Measurements from ENCODE around the gene NOC3L.
"Not testable (repeated sequence)": the region's sequence is repeated elsewhere in the genome, so short reads cannot be mapped to it uniquely, and the experiment has no call there.

The NOC3L gene

GRCh38 chr10:94358480-94358879, 4.3 kb downstream of the NOC3L start:
- DNase-seq, result no peak

- DNase-seq, result no peak
Observed at GRCh38 chr10:94357193-94357592, 5.5 kb downstream of the NOC3L start.

GRCh38 chr10:94355841-94356240, 6.9 kb downstream of the NOC3L start:
- DNase-seq, result no peak

GRCh38 chr10:94353336-94353735, 9.4 kb downstream of the NOC3L start:
- no peak for DNase-seq

GRCh38 chr10:94351089-94351488, 11.7 kb downstream of the NOC3L start:
- DNase-seq, result no peak

GRCh38 chr10:94350500-94350899, 12.2 kb downstream of the NOC3L start:
- not testable (repeated sequence) for DNase-seq

- DNase-seq, result no peak
Observed at GRCh38 chr10:94349327-94349726, 13.4 kb downstream of the NOC3L start.

- no peak for DNase-seq
Observed at GRCh38 chr10:94344522-94345122, 18.1 kb downstream of the NOC3L start.

GRCh38 chr10:94343151-94343550, 19.6 kb downstream of the NOC3L start:
- no peak for DNase-seq

GRCh38 chr10:94334857-94335256, 27.9 kb downstream of the NOC3L start:
- no peak for DNase-seq

GRCh38 chr10:94333051-94333450, 29.7 kb downstream of the NOC3L start:
- DNase-seq, result no peak

- DNase-seq, result no peak
Observed at GRCh38 chr10:94328613-94329012, 34.1 kb downstream of the NOC3L start.

- DNase-seq, result no peak
Observed at GRCh38 chr10:94327649-94328048, 35.1 kb downstream of the NOC3L start.

- DNase-seq, result no peak
Observed at GRCh38 chr10:94324609-94325233, 38.0 kb downstream of the NOC3L start.

GRCh38 chr10:94320285-94320914, 42.3 kb downstream of the NOC3L start:
- peak; percentile 27 for DNase-seq

GRCh38 chr10:94316560-94316959, 46.2 kb downstream of the NOC3L start:
- DNase-seq, result no peak

- DNase-seq, result no peak
Observed at GRCh38 chr10:94315975-94316464, 46.7 kb downstream of the NOC3L start.

GRCh38 chr10:94315024-94315451, 47.7 kb downstream of the NOC3L start:
- DNase-seq, result no peak

- DNase-seq, result no peak
Observed at GRCh38 chr10:94310369-94310768, 52.4 kb downstream of the NOC3L start.

- no peak for DNase-seq
Observed at GRCh38 chr10:94308866-94309265, 53.9 kb downstream of the NOC3L start.

- no peak for DNase-seq
Observed at GRCh38 chr10:94307046-94307615, 55.6 kb downstream of the NOC3L start.

GRCh38 chr10:94303929-94304328, 58.8 kb downstream of the NOC3L start:
- DNase-seq, result no peak

- no peak for DNase-seq
Observed at GRCh38 chr10:94300042-94300441, 62.7 kb downstream of the NOC3L start.

GRCh38 chr10:94299417-94299816, 63.3 kb downstream of the NOC3L start:
- DNase-seq, result no peak

Measured in NCI-H1092 treated with DMSO at 0.1 percent for 48 hours (cell line).